HG03196 (cell line): ENCODE measurements around the gene ANO2.

Experiments
- ATAC-seq: cut with Tn5 transposase; IDR thresholded peaks from one replicate; pipeline ENCODE4 v1.9.1; 2021; ENCODE audit not compliant: unreplicated experiment

Gene ANO2

DNA sequence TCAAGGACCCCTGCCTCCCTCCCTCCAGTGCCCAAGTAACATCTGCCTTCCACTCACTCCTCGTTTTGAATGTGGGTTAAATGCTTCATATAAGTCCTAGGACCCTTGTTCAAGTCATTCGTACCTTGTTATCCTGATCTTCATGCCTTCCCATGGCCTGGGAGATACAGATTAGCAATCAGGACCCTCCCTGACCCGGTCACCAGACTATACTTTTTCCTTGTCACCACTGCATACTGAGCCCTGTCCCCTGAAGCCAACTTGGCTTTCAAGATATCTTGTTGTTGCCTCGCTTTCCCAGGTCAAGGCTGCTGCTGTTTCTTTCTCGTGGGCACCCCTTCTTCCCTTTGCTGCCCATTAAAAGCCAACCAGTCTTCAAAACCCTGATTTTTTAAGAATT lies 208.5 kb downstream of the ANO2 start:
- ATAC-seq = no peak

DNA sequence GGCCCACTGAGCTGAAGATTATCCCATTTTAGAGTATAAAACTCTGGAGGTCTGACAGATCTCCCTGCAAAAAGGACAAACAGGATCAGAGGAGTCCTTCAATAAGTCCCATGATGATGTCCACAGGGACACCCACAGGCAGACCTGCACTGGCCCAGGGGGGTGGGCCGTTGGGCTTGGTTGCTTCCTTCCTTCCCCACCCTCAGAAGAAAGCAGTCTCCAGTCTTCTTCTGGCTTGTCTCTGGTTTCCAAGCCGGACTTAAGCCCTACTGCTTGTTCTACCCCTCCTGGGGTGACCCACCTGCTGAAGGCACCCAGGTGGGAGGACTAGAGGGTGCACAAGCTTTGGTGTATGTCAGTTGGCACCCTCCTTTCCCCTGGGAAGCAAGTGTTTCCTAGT lies 209.0 kb downstream of the ANO2 start:
- ATAC-seq = no peak

DNA sequence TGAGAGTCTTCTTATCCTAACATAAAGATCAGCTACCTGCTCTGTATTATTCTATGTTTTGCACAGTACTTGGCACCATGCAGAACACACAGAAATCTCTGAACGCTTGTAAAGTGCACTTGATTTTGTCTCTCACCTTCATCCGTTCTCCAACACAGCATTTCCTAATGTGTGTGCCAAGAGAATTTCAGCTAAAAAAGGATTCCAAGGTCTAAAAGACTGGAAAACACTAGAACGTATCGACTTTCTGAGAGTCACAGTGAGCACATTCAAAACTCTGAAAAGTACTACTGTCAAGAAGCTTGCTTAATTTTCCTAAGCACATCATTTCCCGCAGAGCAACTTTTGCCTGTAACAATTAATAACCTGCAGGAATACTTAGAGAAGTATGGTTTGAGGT lies 211.1 kb downstream of the ANO2 start:
- ATAC-seq = no peak

DNA sequence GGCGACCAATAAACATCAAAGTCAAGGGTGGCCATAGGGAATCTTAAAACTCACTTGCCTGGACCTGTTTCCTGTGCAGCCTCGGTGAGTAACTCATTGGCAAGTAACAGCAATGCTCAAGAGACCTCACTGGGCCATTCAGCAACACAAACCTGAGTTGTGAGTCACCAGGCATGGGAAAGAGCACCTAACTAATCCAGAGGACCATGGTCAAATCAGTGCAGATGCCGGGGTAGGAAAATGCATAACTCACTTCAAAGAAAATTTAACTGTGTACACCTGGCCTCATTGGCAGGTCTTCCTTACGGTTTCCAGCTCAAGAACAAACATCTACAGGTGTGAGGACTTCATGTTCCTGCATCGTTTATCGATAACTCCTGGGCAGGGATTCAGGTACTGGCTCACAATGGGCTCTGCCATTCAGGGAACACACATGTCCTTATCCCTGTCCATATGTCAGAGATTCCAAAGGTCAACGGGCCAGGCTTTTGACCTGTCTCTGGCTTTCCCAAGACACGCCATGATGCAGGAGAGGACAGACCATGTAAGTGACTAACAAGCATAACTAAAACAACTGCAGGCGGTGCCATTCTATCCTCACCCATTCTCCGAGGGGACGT lies 211.8 kb downstream of the ANO2 start:
- ATAC-seq = no peak

DNA sequence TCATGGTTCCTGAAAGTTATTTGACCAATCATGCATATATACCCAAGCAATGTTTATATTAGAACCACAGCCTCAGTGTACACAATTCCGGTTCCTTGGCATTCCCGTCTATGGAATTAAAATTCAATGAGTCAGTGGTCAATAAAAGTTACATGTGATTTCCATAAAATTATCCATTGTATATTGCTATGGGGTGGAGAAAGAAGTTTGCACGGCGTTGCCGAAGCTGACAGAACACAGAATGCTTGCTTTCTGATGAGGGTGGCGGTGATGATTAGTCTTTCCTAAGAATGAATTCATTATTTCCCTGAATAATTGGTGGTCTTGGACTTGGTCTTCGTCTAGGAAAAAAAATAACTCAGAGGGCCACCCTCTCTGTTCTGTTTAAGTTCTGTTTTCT lies 214.1 kb downstream of the ANO2 start:
- no peak for ATAC-seq

DNA sequence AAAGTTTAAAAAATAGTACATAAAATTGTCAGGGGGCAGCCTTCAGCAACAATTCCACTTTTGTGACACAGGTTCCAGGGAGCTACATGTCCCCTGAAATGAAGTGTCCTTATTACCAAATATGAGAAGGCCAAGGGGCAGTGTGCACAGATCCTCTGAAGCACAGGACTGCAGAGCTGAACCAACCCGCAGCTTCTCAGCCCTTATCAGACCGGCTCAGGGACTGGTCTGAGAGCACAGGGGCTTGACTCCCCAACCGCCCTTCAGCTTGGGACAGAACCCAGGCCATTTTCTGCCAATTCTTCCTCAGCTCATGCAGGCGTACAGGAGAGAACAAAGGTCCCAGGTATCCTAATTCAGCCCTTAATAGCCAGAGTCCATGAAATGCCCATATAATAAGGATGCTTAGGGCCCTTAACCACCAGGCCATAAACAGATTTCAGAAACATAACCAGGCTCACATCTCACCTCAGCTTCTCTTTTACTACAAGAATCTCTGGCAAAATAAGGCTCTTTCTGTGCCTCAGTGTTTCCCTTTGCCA lies 221.3 kb downstream of the ANO2 start:
- no peak for ATAC-seq

DNA sequence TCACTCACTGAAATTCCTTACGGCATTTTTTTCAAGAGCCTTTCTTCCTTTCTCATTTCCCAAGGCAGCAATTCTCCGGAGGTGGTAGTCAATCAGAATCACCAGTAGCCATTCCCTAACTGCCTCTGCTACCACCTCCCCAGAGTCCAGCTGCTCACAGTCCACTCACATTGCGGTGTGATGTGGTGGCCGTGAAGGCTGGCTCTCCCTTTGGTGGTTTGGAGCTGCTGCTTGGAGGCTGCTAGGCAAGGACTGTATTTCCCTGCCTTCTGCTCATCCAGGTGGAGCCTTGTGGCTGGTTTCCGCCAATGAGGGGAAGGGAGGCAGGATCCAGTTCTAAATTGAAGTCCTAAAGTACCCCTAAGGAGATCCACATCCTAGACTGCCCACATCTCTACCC lies 222.0 kb downstream of the ANO2 start:
- no peak for ATAC-seq

DNA sequence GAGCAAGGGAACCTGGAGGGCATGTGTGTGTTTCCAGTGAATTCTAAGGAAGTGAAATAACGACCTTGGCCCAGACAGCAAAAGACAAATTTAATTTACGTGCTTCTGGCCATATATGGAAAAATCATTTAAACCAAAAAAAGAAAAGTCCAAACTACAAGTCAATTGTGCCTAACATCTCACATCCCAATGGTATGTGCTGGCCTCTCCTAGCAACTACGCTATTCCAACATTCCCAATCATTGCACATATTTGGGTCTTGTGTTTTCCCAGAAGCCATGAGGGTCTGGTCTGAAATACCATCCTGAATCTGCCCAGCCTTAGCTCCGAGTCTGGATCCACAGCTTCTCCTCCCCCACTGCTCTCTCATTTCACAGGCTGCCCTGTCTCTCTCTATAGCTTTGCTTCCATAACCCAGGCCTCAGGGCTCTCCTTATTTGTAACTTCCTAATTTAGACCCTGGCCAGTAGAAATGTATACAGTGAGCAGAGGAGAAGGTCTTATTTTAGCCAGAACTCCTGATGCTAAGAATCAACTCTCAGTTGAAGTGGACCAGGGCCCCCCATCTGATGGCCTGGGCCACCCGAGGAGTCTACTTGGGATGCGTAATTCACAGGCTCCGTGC lies 224.6 kb downstream of the ANO2 start:
- ATAC-seq = no peak

DNA sequence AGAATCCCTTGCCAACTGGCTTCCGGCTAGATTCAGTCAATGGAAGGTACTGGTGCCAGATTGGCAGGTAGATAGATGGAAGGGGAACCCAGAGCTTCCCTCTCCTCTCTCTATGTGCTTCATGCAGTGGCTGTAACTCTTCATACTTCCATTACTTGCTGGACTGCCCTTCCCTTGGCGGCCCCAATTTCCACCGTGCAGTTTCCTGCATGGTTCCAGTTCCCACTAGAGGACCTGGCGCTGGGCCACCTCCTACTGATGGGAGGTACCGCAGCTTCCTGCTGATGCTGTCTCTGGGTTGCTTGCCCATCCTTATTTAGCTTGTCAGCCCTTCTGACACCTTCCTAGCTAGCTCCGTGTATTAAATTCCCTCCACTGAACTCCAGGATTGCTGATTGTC lies 226.4 kb downstream of the ANO2 start:
- ATAC-seq = no peak

DNA sequence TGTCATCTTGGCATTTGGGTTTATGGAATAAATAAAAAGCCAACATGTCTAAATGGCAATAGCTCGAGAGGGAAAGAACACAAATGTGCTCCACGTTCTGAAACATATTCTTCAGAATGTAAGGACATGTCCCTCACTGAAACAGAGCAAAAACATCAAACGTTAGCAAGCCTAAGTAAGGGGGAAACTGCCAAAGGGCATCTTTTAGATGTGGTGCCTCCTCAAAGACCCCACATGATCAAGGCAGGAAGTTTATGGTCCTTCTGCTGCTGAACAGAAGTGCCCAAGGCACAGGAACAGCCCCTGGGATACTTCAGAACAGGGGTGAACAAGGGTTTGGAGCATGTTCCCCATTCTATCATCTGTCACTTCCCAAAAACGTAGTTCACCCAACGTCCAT lies 227.0 kb downstream of the ANO2 start:
- ATAC-seq = no peak

DNA sequence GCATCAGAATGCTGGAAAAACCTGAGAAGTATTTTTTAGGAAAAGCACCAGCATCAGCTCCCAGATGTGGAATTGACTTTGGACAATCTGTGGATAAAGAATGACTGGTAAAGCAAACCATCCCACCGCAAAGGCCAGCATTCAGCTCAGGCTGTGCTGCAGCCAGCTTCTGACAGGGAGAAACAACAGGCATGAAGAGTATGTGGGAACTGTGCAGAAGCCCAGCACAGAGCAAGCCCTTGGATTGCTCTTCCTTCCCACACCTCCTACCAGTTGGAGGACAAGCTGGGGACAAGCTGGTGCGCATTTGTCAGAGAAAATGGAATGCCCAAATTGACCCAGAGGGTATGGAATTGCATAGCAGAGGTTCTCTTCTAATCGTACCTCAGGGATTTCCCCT lies 228.1 kb downstream of the ANO2 start:
- no peak for ATAC-seq

DNA sequence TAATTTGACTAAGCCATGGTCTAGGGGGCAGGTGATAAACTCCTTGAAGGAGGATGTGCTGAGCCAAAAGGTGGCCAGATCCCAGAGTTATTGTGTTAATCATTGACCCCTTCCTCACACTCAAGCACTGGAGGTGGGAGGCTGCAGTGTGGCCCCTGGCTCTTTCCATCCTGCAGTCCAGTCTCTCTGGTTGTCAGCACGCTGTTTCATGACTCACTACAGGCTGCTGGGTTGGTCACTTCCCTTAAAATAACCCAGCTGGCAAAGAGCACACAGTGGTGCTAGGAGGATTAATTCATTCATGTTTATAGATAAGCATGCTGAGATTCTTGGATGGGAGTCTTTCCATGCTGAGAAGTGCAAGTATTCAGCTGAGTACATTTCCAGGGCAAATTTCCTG lies 228.9 kb downstream of the ANO2 start:
- no peak for ATAC-seq

DNA sequence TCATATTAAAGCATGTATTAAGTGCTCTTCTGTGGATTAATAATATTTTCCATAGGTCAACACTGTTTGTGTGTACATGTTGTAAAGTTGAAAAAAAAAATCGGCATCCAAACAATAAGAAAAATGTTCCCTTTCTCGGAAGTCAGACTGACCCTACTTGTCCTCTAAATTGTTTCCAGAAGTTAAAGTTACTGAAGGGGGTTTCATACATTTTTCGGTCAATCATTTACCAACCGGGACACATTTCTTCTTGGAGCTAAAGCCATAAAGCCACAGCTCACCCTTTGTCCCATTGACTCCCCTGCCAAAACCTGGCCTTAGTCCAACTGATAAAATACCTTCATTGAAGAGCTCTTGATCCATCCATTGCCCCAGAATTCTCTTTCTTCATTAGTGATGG lies 230.0 kb downstream of the ANO2 start:
- no peak for ATAC-seq

DNA sequence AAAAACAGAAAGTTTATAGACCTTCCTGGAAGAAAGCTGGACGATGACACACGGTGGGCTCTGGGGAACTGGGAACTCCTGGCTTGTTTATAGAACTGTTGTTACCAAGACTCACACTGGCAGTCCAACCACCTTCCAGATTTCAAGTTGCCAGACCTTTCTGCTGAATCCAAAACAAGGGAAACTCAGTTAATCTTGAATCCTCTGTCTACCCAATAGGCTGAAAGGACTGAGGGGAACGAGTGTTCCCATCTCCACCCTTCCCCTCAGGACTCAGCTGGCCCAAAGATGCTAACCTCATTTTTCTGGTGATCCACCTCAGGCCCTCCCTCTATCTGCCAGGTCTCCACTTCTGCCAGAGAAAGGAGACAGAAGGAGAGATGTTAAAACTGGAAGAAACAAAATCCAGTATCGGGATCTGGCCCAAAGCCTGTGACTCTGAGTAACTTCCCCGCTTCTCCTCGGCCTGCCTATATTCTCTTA lies 231.4 kb downstream of the ANO2 start:
- ATAC-seq = no peak

DNA sequence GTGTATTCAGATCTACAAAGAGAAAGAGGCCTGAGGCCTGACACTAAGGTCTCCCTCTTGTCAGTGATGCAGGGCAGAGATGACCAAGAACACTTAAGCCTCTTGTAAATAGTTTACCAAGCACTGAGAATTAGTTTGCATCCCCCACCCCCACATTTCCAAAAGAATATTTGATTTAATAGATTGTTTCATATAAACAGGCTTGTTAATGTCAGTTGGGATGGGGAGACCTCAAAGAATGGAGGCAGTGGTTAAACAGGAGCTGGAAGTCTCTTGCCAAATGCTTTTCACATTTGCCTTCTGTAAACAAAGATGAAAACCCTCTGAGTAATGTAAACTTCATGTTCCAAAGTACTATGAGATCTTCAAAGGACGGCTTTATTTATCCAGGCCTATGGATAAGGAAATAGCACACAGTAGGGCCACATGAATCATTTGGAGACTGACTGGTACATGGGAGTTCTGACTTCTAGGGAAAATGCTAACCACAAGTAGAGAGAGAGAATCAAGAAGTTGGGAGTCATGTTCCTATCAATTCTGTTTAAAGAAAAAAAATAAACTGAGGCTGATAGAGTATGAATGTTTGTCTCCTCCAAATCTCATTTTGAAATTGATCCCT lies 234.7 kb downstream of the ANO2 start:
- no peak for ATAC-seq

DNA sequence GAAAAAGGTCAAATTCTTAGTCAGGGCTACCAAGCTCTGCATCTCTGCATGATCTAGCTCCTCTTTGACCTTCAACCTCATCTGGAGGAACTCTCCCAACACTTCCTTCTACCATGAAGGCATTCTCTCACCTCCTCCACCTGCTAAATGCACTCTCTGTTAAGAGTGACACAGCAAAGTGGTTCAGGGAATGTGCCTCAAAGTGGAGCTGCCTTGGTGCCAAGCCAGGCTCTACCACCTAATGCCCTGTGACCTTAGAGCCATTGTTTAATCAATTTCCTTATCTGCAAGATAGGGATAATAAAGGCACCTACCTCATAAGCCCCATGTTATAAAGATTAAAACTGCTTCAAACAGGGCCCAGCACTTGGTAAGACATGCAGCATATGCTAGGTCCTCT lies 236.7 kb downstream of the ANO2 start:
- ATAC-seq = no peak

DNA sequence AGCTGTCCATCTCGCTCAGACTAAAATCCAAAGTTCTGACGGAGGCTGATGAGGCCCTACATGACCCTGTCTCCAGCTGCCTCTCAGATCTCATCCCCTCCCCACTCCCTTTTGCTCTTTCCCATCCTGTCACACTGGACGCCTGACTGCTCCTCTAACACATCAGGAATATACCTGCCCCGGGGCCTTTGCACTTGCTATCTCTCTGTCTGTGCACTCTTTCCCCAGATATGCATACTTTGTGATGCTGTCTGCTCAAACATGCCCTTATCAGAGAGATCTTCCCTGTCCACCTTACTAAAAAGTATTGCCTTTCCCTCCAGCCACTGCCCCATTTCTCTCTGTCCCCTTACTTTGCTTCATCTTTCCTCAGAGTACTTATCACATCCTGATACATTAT lies 238.8 kb downstream of the ANO2 start:
- ATAC-seq = no peak

DNA sequence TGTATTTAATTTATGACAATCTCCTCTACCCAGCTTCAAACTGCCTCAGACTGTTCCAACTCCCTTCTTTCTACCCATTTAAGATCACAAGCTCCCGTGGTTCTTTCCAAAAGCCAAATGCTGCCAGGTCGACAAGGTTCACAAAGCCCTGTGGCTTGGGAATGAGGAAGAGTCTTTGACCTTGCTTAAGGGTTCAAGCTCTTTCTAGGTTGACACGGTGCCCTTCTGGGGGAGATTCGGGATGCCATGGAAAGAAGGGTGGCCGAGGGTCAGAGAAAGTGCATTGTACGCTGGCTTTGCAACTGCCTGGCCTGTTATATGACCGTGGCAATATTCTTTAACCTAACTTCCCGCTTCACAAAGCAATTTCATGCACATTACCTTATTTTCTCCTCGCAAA lies 239.3 kb downstream of the ANO2 start:
- ATAC-seq = no peak

DNA sequence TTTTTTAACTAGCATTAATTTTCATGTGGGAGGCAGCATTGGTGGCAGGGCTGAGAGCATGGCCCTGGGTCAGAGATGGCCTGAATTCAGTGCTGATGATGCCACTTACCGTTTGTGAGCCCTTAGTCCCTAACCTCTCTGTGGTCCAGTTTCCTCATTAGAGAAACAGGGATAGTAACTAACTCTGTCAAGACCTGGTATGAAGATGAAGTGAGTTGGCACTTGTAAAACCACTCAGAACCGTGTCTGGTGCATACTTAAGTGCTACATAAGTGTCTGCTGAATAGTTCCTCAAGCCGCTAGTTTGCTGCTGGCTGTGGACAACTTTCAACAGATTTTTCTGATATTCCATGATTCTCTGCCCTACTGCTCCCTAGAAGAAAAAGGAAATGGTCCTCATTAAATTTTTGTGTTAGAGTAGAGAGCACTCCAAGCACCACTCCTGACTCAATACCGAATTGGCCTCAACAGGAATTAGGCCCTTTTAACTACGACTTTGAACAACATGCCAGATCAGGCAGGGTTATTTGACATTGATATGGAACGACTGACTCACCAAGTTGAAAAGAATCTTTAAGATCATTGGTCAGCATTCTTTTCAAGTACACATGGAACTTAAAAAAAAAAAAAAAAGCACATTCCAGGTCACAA lies 250.2 kb downstream of the ANO2 start:
- no peak for ATAC-seq

DNA sequence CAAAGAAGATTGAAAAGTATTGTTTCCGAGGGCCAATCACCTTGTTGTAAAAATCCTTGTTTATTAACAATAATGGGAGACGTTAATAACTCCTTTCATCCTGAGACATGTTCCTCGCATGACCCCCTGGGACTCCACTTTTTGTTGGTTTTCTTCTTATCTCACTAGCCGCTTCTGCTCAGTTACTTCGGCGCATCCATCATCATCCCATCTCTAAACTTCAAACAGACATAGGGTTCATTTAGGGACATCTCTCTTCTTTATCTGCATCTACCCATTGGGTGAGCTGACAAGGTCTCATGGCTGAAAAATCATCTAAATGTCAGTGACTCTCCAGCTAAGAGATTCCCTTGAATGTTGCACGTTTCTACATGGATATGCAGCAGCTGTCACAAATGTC lies 252.2 kb downstream of the ANO2 start:
- ATAC-seq = no peak

DNA sequence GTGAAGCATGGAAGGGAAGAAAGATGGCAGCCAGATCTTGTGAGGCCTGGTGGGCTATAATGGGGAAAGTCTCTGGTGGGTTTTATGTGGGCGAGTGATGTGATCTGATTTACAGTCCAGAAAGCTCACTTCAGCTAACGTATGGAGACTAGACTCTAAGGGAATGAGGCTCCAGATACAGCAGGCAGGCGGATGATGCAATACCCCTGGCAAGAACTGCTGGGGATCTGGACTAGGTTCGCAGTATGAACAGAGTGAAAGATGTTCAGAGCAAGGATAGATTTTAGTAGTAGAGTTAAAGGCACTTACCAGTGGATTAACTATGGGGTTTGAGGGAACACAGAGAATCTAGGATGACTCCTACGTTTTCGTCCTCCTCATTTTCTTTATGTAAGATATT lies 253.1 kb downstream of the ANO2 start:
- ATAC-seq = no peak

DNA sequence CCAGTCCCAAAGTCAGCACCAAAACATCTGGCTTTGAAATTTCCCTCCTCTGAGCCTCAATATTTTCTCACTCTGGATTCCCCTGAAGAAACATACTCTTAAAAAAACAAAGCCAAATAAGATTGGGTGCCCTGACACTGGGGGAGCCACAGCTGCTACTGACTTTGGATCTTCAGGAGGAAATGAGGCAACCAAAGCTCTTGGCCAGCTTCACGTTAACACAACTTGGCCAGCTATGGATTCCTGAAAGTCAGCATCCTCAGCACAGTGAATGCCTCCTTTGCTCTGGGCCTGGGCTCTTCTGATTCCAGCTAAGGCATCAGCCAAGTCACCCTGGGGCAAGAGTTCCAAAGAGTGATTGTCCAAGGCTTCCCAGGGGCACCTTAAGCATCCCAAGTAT lies 254.8 kb downstream of the ANO2 start:
- no peak for ATAC-seq
